Embryonic facial prominence (tissue), 1 donor: Measurements from ENCODE around the gene CEP72.

Experiments used
- DNase-seq: peaks from one replicate; pipeline ENCODE4 v3.0.0-alpha.2; 2016; ENCODE audit errors: extremely low spot score

Gene CEP72

DNA sequence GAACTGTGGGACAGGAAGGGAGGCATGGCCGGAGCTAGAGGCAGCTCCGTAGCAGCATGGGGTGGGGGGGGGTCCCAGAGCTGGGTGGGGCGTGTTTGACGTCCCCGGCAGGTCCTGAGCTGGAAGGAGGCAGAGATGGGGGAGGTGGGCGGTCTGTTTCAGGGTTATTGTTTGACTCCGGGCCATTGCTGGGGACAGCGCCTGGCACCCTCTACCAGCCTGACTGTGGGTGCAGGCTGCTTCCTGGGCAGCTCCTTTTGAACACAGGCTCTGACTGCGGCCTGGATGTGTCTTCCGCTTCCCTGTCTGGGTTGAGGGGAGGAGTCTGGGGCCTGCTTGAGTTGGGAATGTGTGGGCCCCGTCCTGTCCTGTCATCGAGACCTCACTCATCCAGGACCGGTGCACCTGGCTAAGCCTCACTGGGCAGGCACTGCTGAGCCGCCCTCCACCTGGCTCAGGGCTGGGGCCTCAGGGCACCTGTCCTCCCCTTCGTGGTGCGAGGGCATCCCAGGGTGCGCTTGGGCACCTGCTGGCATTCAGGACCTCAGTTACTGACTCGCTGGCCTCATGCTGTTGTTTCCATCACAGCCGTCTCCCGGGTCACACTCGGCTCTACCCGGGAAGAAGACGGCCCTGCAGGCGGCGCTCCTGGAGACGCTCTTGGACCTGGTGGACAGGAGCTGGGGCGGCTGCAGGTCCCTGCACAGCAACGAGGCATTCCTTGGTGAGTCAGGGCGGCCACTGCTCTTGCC is 26.5 kb downstream of the CEP72 start:
- no peak for DNase-seq

DNA sequence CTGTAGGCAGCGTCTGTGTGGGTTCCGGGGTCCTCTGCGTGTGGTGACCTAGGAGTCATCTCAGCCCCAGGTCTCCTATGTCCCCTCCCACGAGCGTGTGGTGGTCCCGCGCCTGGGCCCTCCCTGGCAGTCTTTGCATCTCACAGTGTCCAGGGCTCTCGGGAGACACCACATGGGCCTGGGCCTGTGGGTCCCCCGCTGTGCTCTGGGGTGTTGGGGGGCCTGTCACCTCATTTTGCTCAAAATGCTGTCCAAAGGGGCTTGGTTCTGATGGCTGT is 27.1 kb downstream of the CEP72 start:
- DNase-seq, result no peak

DNA sequence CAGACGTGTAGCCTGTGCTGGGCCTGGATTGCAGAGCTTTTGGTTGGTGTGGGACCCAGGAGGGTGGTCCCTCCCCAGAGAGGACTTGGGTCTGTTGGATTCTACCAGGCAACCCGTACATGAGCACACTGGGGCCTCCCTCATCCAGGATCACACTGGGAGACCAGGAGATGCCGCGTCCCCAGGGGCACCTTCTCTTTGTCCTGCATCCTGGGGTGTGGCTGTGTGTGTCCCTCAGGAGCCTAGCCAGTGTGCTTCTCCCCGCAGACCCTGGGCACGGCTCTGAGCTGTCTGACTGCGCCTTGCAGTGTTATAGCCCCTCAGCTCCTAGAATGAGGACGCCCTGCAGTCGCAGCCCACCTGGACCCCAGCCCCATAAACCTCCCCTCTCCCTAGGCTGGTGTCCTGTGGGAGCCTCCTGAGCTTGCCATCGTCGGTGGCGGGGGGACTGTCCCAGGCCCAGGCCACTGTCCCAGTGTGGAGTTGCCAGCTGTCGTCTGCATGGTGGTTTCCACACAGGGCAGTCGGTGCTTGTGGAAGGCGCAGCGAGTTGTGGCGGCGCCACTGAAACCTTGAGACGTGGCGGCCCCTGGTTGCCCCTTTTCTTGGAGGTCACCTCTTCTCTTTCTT is 27.6 kb downstream of the CEP72 start:
- no peak for DNase-seq

DNA sequence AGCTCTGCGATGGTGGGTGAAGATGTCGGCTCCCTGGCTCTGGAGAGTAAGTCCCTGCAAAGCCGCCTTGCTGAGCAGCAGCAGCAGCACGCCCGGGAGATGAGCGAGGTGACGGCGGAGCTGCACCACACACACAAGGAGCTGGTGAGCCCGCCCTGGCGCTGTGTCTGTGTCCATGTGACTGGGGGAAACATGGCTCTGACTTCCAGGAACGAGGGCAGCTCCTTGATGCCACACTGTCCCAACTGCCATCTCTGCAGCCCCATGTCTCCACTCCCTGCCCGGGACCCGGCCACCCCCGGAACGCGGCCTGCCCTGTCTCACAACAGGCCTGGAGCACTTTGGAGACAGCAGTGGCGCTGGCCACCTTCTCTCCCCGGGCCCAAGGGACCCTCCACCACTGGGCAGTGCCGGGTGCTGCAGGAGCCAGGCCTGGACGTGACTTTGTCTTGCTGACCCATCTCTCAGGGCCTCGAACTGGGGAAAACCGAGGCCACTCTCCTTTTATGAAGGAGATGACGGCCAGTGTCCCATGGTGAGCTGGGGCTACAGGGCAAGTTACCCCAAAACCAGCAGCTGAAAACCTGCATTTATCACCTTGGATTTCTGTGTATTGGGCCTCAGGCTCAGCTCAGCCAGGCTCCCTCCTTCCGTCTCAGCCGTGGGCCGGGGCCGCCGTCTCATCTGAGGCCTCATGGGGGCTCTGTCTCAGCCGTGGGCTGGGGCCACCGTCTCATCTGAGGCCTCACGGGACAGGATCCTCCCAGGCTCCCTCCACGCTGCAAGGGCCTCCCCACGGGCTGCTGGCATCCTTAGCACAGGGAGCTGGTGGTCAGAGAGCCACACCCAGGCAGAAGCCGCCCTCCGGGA is 28.6 kb downstream of the CEP72 start:
- no peak for DNase-seq

DNA sequence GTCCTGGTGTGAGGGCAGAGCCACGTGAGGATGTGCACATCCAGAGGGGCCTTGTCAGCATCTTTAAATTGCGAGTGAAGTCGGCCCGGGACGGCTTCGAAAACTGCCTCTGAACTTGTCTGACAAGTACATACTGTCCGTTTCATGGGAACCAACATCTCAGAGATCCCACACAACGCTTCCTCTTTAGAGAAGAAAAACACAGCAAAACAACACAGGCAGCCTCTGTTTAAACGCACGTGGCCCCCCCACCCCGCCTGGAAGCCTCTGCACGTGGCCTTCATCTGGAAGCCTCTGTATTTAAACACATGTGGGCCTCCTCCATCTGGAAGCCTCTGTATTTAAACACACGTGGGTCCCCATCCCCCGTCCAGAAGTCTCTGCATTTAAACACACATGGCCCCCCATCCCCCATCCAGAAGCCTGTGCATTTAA is 29.2 kb downstream of the CEP72 start:
- no peak for DNase-seq

DNA sequence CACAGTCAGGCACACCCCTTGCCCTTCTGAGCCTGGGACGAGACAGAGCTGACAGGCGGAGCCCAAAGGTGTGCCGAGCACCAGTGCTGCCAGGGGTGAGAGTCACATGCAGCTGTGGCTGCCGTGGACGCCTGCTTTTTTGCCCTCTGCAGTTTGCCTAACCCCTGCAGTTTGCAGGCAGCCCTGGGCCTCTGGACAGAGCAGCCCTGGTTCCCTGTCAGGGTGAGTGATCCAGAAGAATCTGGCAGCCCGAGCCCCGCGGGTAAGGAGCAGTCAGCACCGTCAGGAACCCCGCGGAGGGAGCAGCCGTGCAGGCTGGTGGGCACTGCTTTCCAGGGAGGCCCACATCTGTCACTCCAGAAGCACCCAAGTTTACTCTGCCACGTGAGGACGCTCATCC is 30.3 kb downstream of the CEP72 start:
- DNase-seq, result no peak

DNA sequence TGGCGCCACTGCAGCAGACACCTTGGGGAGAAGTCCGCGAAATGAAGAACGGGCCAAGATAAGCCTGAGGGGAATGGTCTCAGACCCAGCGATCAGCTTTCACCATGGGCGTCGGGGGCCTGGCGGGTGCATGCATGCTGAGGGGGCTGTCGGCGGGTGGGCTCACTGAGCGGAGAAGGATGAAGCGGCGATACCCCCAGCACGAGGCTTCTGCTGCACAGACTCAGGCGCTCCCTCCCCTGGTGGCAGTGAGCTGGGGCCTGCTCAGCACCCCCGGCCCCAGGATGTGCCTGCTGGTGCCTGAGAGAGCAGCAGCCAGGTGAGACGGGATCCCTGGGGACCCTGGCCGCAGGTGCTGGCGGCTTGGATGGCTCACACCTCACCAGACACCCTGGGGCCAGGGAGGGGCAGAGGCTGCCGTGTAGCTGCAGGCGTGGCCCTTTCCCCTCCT is 31.2 kb downstream of the CEP72 start:
- DNase-seq, result no peak

DNA sequence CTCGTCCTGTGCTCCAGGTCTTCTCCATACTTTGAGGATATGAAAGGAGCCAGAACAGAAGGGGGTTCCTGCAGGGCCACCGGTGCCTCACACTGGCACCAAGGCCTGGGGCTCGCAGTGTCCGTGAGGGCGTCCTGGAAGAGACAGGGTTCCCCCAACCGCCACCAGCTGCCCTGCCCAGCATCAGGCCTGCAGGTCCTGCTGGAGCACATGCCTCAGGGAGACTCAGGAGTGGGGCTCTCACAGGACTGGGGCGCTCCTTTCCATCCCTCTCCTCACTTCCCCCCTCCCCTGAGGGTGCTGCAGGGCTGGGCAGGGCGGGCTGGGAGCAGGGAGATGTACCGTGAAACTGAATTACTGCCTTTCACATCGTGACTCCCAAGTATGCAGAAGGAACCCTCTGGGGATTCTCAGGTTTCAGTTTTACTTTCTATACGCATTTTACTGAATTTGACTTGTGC is 31.7 kb downstream of the CEP72 start:
- no peak for DNase-seq

DNA sequence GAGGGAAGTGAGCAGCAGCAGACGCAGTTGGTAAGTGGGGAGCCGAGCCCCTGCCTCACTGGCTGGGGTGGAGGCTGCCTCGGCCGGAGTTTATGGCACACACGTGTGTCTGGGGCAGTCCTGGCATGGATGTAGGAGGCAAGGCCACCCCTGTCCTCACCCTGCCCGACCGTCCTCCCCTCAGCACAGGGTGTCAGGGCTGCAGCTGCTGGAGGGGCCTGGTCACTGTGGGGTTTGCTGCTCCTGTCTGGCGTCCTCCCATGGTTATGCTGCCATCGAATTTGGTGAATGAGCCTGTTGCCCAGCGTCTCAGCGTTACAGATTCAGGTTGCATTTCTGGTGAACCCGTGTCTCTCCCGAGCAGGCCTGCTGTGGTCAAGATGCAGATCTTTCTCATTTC is 32.4 kb downstream of the CEP72 start:
- DNase-seq, result no peak

DNA sequence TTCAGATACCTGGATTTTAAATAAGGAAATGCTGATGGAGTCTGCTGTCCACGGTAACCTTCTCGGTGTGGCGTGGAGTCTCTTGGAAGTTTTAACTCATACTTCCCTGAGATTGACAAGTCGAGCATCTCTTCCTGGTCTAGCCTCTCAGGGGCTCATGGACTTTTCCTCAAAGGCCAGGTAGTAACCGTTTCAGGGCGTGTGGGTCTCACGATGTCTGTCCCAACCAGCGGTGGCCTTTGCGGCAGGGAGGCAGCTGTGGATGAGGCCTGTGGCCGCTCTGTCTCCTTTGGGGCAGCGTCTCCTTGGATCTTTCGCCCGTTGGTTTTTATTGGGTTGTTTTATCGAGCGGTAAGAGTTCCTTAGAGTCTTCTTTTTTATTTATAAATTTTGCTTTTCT is 32.8 kb downstream of the CEP72 start:
- DNase-seq, result no peak

DNA sequence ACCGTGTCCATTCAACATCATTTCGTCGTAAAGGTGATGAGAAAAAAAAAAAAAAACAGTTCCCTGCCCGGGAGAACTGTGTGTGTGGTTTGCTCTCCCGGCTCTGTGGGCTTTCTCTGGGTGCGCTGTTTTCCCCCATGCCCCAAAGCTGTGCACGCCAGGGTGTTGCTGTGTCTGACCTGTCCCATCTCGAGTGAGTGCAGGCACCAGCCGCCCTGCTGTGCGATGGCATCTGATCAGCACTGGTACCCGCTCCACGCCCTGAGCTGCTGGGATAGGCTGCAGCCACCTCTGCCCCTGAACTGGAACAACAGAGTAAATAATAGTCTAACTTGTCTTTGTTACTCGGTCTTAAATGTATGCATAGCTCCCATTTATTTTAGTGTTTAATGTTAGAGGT is 33.3 kb downstream of the CEP72 start:
- no peak for DNase-seq

DNA sequence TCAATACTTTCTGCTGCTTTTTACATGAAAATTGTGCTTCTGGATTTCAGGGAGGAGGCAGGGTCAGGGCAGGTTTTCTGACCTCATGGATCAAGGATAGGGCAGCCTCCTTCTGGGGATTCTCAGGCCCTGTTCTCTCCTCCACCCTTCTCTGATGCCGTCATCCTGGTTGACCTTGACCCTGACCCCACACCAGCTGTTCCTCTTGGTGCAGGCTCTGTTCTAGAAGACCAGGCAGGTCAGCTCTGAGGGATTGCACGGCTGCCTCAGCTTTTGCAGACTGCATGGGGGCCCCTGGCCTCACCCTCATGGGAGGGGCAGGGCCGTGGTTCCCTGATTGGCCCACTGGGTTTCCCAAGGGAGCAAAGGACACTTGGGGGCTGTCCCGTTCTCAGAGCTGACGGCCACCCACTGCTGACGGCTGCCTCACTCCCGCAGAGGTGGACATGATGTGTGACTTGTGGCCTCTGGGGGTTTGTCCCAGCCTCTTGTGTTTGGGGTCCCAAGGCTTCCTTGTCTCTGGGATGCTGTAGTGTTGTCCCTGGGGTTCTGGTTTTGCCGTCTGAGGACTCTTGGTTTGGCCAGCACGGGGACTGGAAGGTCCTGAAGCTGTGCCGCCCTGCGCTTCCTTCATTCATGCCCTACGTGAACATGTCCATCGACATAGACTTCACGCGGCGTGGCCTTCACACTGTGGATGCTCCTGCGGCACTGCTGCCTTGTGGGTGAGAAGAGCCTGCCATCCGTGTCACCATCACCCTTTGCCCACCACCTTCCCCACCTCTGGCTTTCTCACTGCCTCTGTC is 34.5 kb downstream of the CEP72 start:
- DNase-seq, result no peak

DNA sequence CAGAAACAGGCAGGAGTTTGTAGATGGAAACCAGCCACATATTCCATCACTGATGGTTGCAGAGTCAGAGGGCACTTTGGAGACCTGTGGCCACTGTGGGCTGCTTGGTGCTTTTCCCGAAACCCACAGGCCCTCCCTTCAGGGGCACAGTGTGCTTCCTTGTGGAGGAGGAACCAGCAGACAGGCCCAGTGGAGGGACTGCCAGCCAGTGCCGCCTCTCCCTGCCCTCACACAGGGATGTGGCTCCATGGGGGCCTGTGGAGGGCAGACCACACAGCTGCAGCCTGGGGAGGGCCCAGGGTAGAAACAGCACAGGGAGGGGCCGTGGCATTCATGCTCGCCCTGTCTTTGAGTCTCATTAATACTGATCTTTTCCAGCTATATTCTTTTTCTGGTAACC is 35.2 kb downstream of the CEP72 start:
- DNase-seq, result no peak

DNA sequence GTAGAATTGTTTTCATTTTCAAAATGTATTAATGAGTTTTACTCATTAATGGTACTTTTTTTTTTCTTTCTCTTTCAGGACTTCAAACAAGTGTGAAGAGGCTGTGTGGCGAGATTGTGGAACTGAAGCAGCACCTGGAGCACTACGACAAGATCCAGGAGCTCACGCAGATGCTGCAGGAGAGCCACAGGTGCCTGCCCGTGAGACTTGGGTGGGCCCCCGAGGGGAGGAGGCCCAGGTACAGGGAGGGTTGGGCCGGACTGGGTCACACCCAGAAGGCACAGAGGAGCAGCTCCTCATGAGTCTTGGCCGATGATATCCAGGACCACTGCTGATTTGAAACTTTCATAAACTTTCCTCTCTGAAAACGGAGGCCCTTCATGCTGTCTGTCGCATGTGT is 35.6 kb downstream of the CEP72 start:
- no peak for DNase-seq

DNA sequence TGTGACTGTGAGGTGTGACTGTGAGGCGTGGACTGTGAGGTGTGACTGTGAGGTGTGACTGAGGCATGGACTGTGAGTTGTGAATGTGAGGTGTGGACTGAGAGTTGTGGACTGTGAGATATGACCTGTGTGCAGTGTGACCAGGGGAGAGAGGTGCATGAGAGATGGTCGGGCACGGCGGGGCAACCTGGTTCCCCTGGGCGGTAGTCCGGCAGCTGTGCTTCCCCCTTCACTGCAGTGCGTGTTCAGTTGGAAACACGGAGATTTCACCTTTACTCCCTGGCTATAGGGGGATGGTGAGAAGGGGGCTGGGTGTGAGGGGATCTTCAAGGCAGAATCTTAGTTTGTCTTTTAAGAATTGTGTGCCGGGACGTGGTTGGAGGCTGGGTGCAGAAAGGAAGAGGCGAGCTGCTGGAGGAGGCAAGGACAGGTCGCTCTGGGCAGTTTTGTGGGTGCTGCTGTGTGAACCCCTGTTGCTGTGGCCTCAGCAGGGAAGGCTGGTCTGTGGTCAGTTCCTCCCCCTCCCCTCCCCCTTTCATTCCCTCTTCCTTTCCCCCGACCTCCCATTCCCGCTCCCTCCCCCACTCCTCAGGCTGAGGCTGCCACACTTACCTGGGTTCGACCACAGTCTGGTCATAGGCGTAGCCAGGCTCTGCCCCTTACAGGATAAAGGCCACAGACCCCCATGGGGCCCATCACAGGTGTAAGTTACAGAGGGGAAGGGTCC is 39.3 kb downstream of the CEP72 start:
- no peak for DNase-seq

DNA sequence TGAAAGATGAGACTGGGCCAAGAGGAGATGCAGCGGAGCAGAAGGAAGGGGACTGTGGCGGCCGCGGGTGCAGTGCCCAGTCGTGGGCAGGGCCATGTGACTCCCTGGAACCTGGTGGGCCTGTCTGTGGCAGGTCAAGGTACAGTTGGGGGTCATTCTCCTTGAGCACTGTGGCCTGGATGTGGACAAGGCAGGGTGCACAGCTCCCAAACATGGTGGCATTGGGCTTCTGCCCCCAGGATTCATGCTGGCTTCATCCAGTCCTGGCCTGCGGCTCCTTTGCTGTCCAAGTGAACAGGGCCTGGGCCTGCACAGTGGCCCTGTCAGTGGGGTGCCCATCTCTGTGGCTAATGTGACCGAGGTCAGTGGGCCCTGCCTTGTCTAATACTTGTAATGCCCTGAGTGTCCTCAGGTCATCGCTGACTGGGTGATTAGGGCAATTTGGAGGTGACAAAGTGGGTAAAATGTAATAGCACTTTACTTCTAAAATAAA is 39.9 kb downstream of the CEP72 start:
- no peak for DNase-seq

DNA sequence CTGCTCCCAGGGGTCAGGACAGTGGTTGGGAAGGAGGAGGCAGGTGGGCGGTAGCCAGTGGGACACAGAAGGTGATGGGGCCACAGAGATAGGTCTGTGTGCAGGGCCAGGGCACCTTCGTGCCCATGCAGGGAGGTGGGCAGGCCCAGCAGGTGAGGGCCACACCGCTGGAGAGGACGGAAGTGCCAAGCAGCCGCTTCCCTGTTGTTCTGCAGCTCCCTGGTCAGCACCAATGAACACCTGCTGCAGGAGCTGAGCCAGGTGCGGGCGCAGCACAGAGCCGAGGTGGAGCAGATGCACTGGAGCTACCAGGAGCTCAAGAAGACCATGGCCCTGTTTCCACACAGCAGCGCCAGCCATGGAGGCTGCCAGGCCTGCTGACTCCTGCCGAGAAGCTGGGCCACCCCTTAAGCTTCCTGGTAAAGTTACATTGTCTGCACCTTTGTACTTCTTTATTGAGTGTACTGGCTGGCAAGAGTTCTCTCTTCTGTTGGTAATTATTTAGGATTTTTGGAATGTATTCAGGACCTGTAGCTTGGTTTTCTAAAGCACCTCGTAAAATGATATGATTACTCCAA is 40.7 kb downstream of the CEP72 start:
- DNase-seq, result no peak

DNA sequence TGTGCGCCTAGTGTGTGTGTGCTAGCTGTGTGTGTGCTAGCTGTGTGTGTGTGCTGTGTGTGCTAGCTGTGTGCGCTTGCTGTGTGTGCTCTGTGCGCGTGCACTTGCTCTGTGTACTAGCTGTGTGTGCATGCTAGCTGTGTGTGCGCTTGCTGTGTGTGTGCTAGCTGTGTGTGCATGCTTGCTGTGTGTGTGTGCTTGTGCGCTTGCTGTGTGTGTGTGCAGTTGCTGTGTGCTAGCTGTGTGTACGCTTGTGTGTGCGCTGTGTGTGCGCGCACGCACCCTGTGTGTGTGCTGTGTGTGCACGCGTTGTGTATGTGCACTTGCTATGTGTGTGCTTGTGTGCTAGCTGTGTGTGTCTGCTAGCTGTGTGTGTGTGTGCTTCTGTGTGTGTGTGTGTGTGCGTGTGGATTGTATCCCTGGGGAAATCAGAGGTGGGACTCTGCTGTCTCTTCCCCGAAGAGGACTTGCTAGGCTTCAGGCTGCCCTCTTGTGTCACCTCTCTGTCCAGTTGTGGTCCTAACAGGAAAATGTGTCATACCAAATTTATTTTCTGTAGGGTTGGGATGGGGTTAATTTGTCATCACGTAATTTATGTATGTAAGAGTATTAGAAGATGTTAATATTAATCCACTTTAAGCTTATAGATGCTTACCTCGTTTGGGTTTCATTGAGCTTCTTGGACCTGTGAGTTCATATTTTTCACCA is 42.1 kb downstream of the CEP72 start:
- no peak for DNase-seq

DNA sequence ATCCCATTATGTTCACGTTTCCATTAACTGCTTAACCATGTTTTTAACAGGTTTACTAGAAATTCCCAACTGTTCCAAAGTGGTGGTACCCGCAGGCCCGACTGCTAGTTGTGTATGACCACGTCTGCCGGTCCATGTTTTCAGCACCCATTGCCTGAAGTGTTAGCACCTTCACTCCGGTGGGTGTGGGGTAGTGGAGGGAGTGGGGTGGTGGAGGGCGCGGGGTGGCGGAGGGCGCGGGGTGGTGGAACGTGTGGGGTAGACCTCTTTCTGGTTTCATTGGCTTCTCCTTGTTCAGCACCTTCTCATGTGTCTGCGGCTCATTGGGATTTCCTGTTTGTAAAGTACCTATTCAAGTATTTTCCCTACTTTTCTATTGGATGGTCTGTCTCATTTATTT is 43.3 kb downstream of the CEP72 start:
- DNase-seq, result no peak

DNA sequence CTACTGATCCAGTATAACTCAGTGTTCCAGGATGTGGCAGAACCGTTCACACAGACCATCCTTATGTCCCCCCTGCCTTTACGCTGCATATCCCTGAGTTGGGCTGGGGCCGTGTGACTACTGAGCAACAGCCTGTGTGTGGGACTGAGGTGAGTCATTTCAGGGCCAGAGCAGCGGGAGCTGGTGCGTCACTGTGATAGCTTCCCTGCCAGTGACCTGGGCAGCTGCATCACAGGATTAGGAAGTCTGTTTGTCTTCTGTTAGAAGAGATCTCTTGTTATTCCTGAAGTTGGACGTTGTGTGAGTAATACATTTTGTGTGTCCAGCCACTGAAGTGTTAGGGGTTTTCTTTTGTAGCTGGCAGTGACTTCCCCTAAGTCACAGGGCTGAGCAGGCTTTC is 45.4 kb downstream of the CEP72 start:
- DNase-seq, result no peak
